GM21423 (cell line): Measurements from ENCODE around the gene MDM2.

Source experiments
- ATAC-seq: cut with Tn5 transposase; IDR thresholded peaks from one replicate; pipeline ENCODE4 v1.9.1; 2021; ENCODE audit warnings: mild to moderate bottlenecking, moderate library complexity; ENCODE audit not compliant: unreplicated experiment

The MDM2 gene

GRCh38 chr12:68899251-68899771, 91.3 kb downstream of the MDM2 start:
- ATAC-seq = no peak

GRCh38 chr12:68900241-68900640, 92.3 kb downstream of the MDM2 start:
- no peak for ATAC-seq
